Stimulated activated effector memory CD8-positive, alpha-beta T cell treated with anti-CD3 and anti-CD28 coated beads, Interleukin-12 subunit alpha, Interleukin-12 subunit beta, amount 100 ng/mL, for 72 hours (primary cell): ENCODE data around the gene ANKRD66.
A peak's percentile ranks its signal among the peaks of the same experiment; 100 is the strongest.

Experiments
- ATAC-seq: fragments of 150-1000 bp; cut with Tn5 transposase; 2 replicates; pipeline ENCODE4 v1.10.0; 2021
- DNase-seq, 2 donors: peaks; one replicate each; pipeline ENCODE4 v3.0.0; 2021 to 2022; ENCODE audit warnings: low spot score in 2 of 2
- H3K27ac Mint-ChIP-seq: one replicate; pipeline ENCODE4 v1.8.0; 2022; ENCODE audit warnings: mild to moderate bottlenecking, mixed read lengths
- H3K36me3 Mint-ChIP-seq: one replicate; pipeline ENCODE4 v1.8.0; 2022; ENCODE audit warnings: mild to moderate bottlenecking, mixed read lengths
- H3K4me1 Mint-ChIP-seq: one replicate; pipeline ENCODE4 v1.8.0; 2022; ENCODE audit warnings: mixed read lengths
- H3K4me3 Mint-ChIP-seq: one replicate; pipeline ENCODE4 v1.8.0; 2022; ENCODE audit warnings: mild to moderate bottlenecking, mixed read lengths
- H3K9me3 Mint-ChIP-seq: one replicate; pipeline ENCODE4 v1.8.0; 2022; ENCODE audit warnings: mixed read lengths

Gene ANKRD66

GRCh38 chr6:46794068-46794467, 47.3 kb downstream of the ANKRD66 start:
- H3K4me3 Mint-ChIP-seq: no peak overlapping the region
- H3K9me3 Mint-ChIP-seq: no peaks in the 10 kb centered on the region
- no peaks in the 10 kb centered on the region for H3K36me3 Mint-ChIP-seq
- no peaks in the 10 kb centered on the region for H3K4me1 Mint-ChIP-seq
- ATAC-seq: no peak
- no peak for DNase-seq
- no peak overlapping the region for H3K27ac Mint-ChIP-seq

GRCh38 chr6:46795816-46796215, 49.1 kb downstream of the ANKRD66 start:
- Mint-ChIP-seq H3K4me3 (no peak overlapping the region), H3K4me1 (no peaks in the 10 kb centered on the region), H3K36me3 (no peaks in the 10 kb centered on the region), H3K9me3 (no peaks in the 10 kb centered on the region), H3K27ac (no peak overlapping the region)
- no peak for ATAC-seq
- no peak for DNase-seq

- no peak for DNase-seq
- Mint-ChIP-seq H3K27ac (no peak overlapping the region), H3K4me1 (no peaks in the 10 kb centered on the region), H3K36me3 (no peaks in the 10 kb centered on the region), H3K9me3 (no peaks in the 10 kb centered on the region), H3K4me3 (no peak overlapping the region)
- no peak for ATAC-seq
Observed at GRCh38 chr6:46796848-46797580, 50.3 kb downstream of the ANKRD66 start.

GRCh38 chr6:46799657-46800056, 52.9 kb downstream of the ANKRD66 start:
- ATAC-seq (peak; percentile 28), DNase-seq (no peak)
- no peak overlapping the region for H3K27ac Mint-ChIP-seq
- H3K4me1 Mint-ChIP-seq: no peaks in the 10 kb centered on the region
- no peak overlapping the region for H3K4me3 Mint-ChIP-seq
- no peaks in the 10 kb centered on the region for H3K9me3 Mint-ChIP-seq
- H3K36me3 Mint-ChIP-seq: no peaks in the 10 kb centered on the region

GRCh38 chr6:46808806-46809205, 62.1 kb downstream of the ANKRD66 start:
- H3K4me1 Mint-ChIP-seq: no peaks in the 10 kb centered on the region
- no peak overlapping the region for H3K4me3 Mint-ChIP-seq
- H3K36me3 Mint-ChIP-seq: no peaks in the 10 kb centered on the region
- H3K9me3 Mint-ChIP-seq: no peaks in the 10 kb centered on the region
- no peak for ATAC-seq
- no peak for DNase-seq
- no peak overlapping the region for H3K27ac Mint-ChIP-seq
